H1 (cell line): Measurements from ENCODE around the gene KIF13A. TPM values are rescaled to one million over a fixed set of nuclear protein-coding genes. Genes with fewer than 3 reads are reported as not detected.

Experiments used
- CTCF ChIA-PET: fragments of 300-600 bp; sonication (Branson Sonifier 250); formaldehyde crosslinking; loops from one replicate; lab custom pipeline; 2021; ENCODE audit not compliant: partially characterized antibody; lab: Charles Lee
- POLR2A ChIA-PET: fragments of 300-600 bp; sonication (Branson Sonifier 250); formaldehyde crosslinking; loops from one replicate; lab custom pipeline; 2021; ENCODE audit warnings: inconsistent platforms; ENCODE audit not compliant: partially characterized antibody; lab: Charles Lee
- DNase-seq, 2 experiments: peaks; one replicate each; pipeline versions ENCODE4 v3.0.0 to v3.0.0-alpha.2; 2010 to 2022; ENCODE audit warnings: low spot score in 2 of 2, low read depth in 1 of 2, mixed read lengths in 1 of 2
- FAIRE-seq: peaks from 2 replicates; lab custom pipeline; 2011; peaks lifted over from hg19 to GRCh38; lab: Jason Lieb, UNC
- H2AFZ ChIP-seq: 2 replicates; pipeline ENCODE4 v1.8.1; 2012; ENCODE audit warnings: low read length, inconsistent platforms
- H2AK5ac ChIP-seq: 2 replicates; pipeline ENCODE4 v1.6.1; 2013; ENCODE audit warnings: low read depth, low read length
- H2BK120ac ChIP-seq: replicated peaks from 2 replicates; pipeline ENCODE3; 2013; ENCODE audit warnings: low read depth, low read length, inconsistent platforms
- H2BK12ac ChIP-seq: 2 replicates; pipeline ENCODE4 v1.6.1; 2013; ENCODE audit warnings: low read depth, low read length
- H2BK15ac ChIP-seq: 2 replicates; pipeline ENCODE4 v1.6.1; 2013; ENCODE audit warnings: low read length
- H2BK20ac ChIP-seq: 2 replicates; pipeline ENCODE4 v1.6.1; 2013; ENCODE audit warnings: low read length
- H2BK5ac ChIP-seq: 2 replicates; pipeline ENCODE4 v1.6.1; 2013; ENCODE audit warnings: low read depth, low read length
- H3K14ac ChIP-seq: 2 replicates; pipeline ENCODE4 v1.6.1; 2013; ENCODE audit warnings: inconsistent platforms; ENCODE audit not compliant: insufficient read length
- H3K18ac ChIP-seq: 2 replicates; pipeline ENCODE4 v1.6.1; 2013; ENCODE audit warnings: low read length; ENCODE audit errors: extremely low read depth
- H3K23ac ChIP-seq: 2 replicates; pipeline ENCODE4 v1.6.1; 2013; ENCODE audit warnings: inconsistent platforms; ENCODE audit not compliant: insufficient read length
- H3K23me2 ChIP-seq: 2 replicates; pipeline ENCODE4 v1.6.1; 2013; ENCODE audit warnings: low read depth, low read length
- H3K27ac ChIP-seq: 2 replicates; pipeline ENCODE4 v1.6.1; 2011; ENCODE audit warnings: low read depth, low read length, inconsistent platforms
- H3K27me3 ChIP-seq, 4 experiments: replicated peaks in 1 of 4; 1 replicate in 1 of 4; 2 replicates in 3 of 4; pipeline versions ENCODE4 v1.6.1 to v1.8.1; 2011 to 2013; ENCODE audit warnings: low read length in 3 of 4, mild to moderate bottlenecking in 3 of 4, inconsistent platforms in 2 of 4, mixed read lengths in 2 of 4, moderate library complexity in 1 of 4; ENCODE audit not compliant: control insufficient read depth in 3 of 4, insufficient read depth in 3 of 4; ENCODE audit errors: extremely low read depth in 1 of 4
- H3K36me3 ChIP-seq, 4 experiments: 2 replicates each; pipeline versions ENCODE4 v1.6.1 to v1.8.1; 2011 to 2013; ENCODE audit warnings: mild to moderate bottlenecking in 4 of 4, low read length in 3 of 4, moderate library complexity in 2 of 4, control low read depth in 1 of 4, inconsistent platforms in 1 of 4; ENCODE audit not compliant: insufficient read depth in 4 of 4, control insufficient read depth in 2 of 4
- H3K4ac ChIP-seq: replicated peaks from 2 replicates; pipeline ENCODE3; 2013; ENCODE audit warnings: low read length, low read depth, mixed read lengths, inconsistent platforms; ENCODE audit not compliant: insufficient read length
- H3K4me1 ChIP-seq, 4 experiments: replicated peaks in 1 of 4; 1 replicate in 1 of 4; 2 replicates in 3 of 4; pipeline versions ENCODE4 v1.6.1 to v1.8.1; 2011 to 2013; ENCODE audit warnings: low read length in 3 of 4, inconsistent platforms in 2 of 4, mixed read lengths in 1 of 4; ENCODE audit not compliant: insufficient read depth in 4 of 4, control insufficient read depth in 3 of 4
- H3K4me2 ChIP-seq, 2 experiments: 2 replicates each; pipeline versions ENCODE4 v1.6.1 to v1.8.1; 2011 to 2013; ENCODE audit warnings: low read depth in 2 of 2, low read length in 2 of 2, control low read depth in 1 of 2, inconsistent platforms in 1 of 2, mild to moderate bottlenecking in 1 of 2; ENCODE audit not compliant: insufficient read depth in 1 of 2
- H3K4me3 ChIP-seq, 4 experiments: fragments of 200-600, 300-600 bp in 1 of 4; sonication (generic), shearing (Covaris generic), sonication (Bioruptor Twin) in 1 of 4; 2 replicates each; pipeline versions ENCODE4 v1.5.1 to v1.8.1; 2011 to 2016; ENCODE audit warnings: low read length in 4 of 4, low read depth in 3 of 4, control low read depth in 2 of 4, inconsistent platforms in 2 of 4, mild to moderate bottlenecking in 2 of 4, mixed read lengths in 1 of 4, moderate library complexity in 1 of 4; ENCODE audit not compliant: insufficient read depth in 2 of 4; ENCODE audit errors: extremely low read depth in 1 of 4
- H3K56ac ChIP-seq: replicated peaks from 2 replicates; pipeline ENCODE3; 2013; ENCODE audit warnings: low read depth, mild to moderate bottlenecking, mixed read lengths, low read length, inconsistent platforms; ENCODE audit not compliant: insufficient read length
- H3K79me1 ChIP-seq: 2 replicates; pipeline ENCODE4 v1.6.1; 2013; ENCODE audit warnings: low read depth, low read length, control low read depth
- H3K79me2 ChIP-seq, 2 experiments: 2 replicates each; pipeline versions ENCODE4 v1.6.1 to v1.8.1; 2012 to 2013; ENCODE audit warnings: low read length in 2 of 2, mild to moderate bottlenecking in 2 of 2, inconsistent platforms in 1 of 2; ENCODE audit not compliant: insufficient read depth in 2 of 2, control insufficient read depth in 1 of 2
- H3K9ac ChIP-seq, 4 experiments: replicated peaks in 1 of 4; 1 replicate in 1 of 4; 2 replicates in 3 of 4; pipeline versions ENCODE4 v1.6.1 to v1.8.1; 2011 to 2013; ENCODE audit warnings: low read depth in 3 of 4, low read length in 3 of 4, control low read depth in 2 of 4, mild to moderate bottlenecking in 2 of 4, moderate library complexity in 2 of 4, inconsistent platforms in 1 of 4; ENCODE audit errors: extremely low read depth in 1 of 4
- H3K9me3 ChIP-seq, 2 experiments: 2 replicates each; pipeline versions ENCODE4 v1.6.1 to v1.8.1; 2012 to 2013; ENCODE audit warnings: mild to moderate bottlenecking in 2 of 2, moderate library complexity in 2 of 2, control low read depth in 1 of 2, inconsistent platforms in 1 of 2, low read depth in 1 of 2, low read length in 1 of 2, mixed read lengths in 1 of 2; ENCODE audit not compliant: insufficient read depth in 2 of 2
- H4K20me1 ChIP-seq, 2 experiments: replicated peaks in 1 of 2; 2 replicates each; pipeline versions ENCODE3 to v1.8.1; 2011 to 2013; ENCODE audit warnings: inconsistent platforms in 2 of 2, low read length in 2 of 2, mild to moderate bottlenecking in 1 of 2; ENCODE audit not compliant: insufficient read depth in 2 of 2, control insufficient read depth in 1 of 2
- H4K5ac ChIP-seq: 2 replicates; pipeline ENCODE4 v1.6.1; 2013; ENCODE audit warnings: low read length, low read depth, mixed read lengths, inconsistent platforms; ENCODE audit not compliant: insufficient read length
- H4K8ac ChIP-seq: 2 replicates; pipeline ENCODE4 v1.8.0; 2013; ENCODE audit warnings: mild to moderate bottlenecking, moderate library complexity, low read length, inconsistent platforms; ENCODE audit not compliant: insufficient read depth; ENCODE audit errors: extremely low read depth
- H4K91ac ChIP-seq: replicated peaks from 2 replicates; pipeline ENCODE3; 2013; ENCODE audit warnings: low read length, mixed read lengths, inconsistent platforms; ENCODE audit not compliant: insufficient read length
- ASH2L ChIP-seq: fragments of 200-600, 300-600 bp; sonication (generic); IDR thresholded peaks from one replicate; pipeline ENCODE4 v1.7.1; 2017; ENCODE audit warnings: low read length
- CTBP2 ChIP-seq: IDR thresholded peaks from 2 replicates; pipeline ENCODE4 v1.7.0; 2011; ENCODE audit warnings: borderline replicate concordance, mild to moderate bottlenecking, moderate library complexity, mixed read lengths, low read length; ENCODE audit not compliant: insufficient read depth, insufficient read length
- GTF2F1 ChIP-seq: IDR thresholded peaks from 2 replicates; pipeline ENCODE4 v1.6.1; 2012; ENCODE audit warnings: low read depth, low read length, improper control_type of control experiment, borderline replicate concordance
- HDAC6 ChIP-seq: IDR thresholded peaks from one replicate; pipeline ENCODE4 v1.7.1; 2012; ENCODE audit warnings: low read depth, mild to moderate bottlenecking, inconsistent platforms, low read length, moderate library complexity
- KDM4A ChIP-seq: IDR thresholded peaks from one replicate; pipeline ENCODE4 v1.7.1; 2012; ENCODE audit warnings: low read depth, mild to moderate bottlenecking, moderate library complexity, low read length, inconsistent platforms; ENCODE audit not compliant: severe bottlenecking
- KDM5A ChIP-seq: fragments of 200-600 bp; IDR thresholded peaks from 2 replicates; pipeline ENCODE4 v1.7.1; 2012; ENCODE audit warnings: mild to moderate bottlenecking, low read length, inconsistent platforms, mixed read lengths
- NRF1 ChIP-seq: IDR thresholded peaks from 2 replicates; pipeline ENCODE4 v1.6.1; 2011; ENCODE audit warnings: mild to moderate bottlenecking, low read depth, low read length, improper control_type of control experiment
- POLR2AphosphoS5 ChIP-seq: IDR thresholded peaks from 2 replicates; pipeline ENCODE4 v1.6.1; 2011; ENCODE audit warnings: low read depth, low read length
- TAF7 ChIP-seq: optimal IDR thresholded peaks from 2 replicates; pipeline ENCODE3; 2011; ENCODE audit warnings: low read depth, mild to moderate bottlenecking, inconsistent platforms, low read length, moderate library complexity, borderline replicate concordance
- TEAD4 ChIP-seq: IDR thresholded peaks from 2 replicates; pipeline ENCODE4 v1.6.1; 2012; ENCODE audit warnings: low read depth, low read length, inconsistent platforms, mixed read lengths
- WGBS, 2 experiments: shearing (Covaris generic) in 1 of 2; methylation state at CpG; one replicate each; pipeline versions ENCODE4 v1.1.6 to v1.1.7; 2013 to 2015; ENCODE audit warnings: low lambda C conversion rate in 2 of 2, mixed read lengths in 2 of 2, inconsistent platforms in 1 of 2, low coverage in 1 of 2, missing lambda C conversion rate in 1 of 2; ENCODE audit not compliant: insufficient replicate concordance in 2 of 2, insufficient coverage in 1 of 2, insufficient read length in 1 of 2; ENCODE audit errors: extremely low coverage in 1 of 2, missing lambda C conversion rate in 1 of 2; 5-methylcytosine and 5-hydroxymethylcytosine counted together
- polyA plus RNA-seq, 7 experiments: library from polyadenylated mRNA; depleted of rRNA in 3 of 7; stranded (reverse) in 5 of 7; unstranded in 2 of 7; fragments of >200 nt in 5 of 7; fragments of 200-250 nt in 2 of 7; gene quantifications; 1 replicate in 5 of 7; 2 replicates in 1 of 7; 4 replicates in 1 of 7; pipeline versions ENCODE4 v1.2.1 to v1.2.3, GENCODE V29; 2011 to 2013; ENCODE audit warnings: missing spikeins in 2 of 7, mixed read lengths in 2 of 7
- total RNA-seq: library from RNA; stranded (reverse); fragmentation: NEBNext Ultra II Directional; extraction: Animal tissue kit (Norgen Biotek cat#: 25700); gene quantifications from 2 replicates; pipeline ENCODE4 v1.2.1, GENCODE V29; 2021
- TF ChIP-seq, protein P1 (sequence below): IDR thresholded peaks from 2 replicates; pipeline ENCODE4 v1.6.1; 2012; ENCODE audit warnings: inconsistent platforms

Gene KIF13A
- total and polyA plus RNA-seq, 2 of the 8 experiments (the other 6 are each of a cell fraction or from before 2014, with no cell fraction given) = 14.7 to 40.8 TPM

DNA sequence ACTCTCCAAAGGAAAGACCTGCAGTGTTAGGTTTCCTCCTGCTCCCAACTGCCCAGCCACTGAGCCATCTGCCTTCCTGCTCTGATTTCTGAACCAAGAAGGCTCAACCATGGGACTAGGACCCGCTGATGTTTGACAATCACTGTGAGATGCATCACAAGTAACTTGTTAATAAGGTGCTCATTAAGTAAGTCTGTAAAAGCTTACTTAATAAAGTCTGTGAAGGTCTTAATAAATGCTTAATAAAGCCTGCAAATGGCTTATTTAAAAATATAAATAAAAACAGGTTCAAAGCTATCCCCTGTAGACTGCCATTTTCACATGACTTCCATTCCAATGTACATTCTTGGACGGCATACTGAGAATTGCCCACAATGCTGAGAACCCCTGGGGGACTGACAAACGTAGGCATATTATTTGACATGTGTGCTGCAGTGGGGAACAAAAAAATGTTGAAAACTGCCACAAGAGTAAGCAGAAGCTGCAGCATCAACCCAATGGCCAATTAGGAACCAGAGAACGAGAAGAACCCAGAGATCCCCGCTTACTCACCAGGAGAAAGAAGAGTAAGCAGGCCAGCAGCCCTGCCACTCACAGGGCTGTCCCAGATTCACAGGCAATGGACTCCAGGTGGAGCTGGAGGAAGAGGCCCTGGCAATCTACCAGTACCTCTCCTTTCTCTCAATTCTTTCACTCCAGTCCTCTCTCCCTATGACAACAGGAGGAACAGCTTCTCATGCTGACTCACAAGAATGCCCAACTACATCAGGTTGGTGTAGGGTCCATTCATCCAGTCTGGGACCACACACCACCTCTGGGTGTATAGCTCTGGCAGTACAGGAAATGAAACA lies 19.5 kb downstream of the KIF13A start:
- no peaks in the 10 kb centered on the region for H3K9me3 ChIP-seq
- H3K23me2 ChIP-seq = no peaks in the 10 kb centered on the region
- no peak overlapping the region for H2BK5ac ChIP-seq
- H2AK5ac ChIP-seq = no peak overlapping the region
- ChIA-PET POLR2A (interaction anchor here (1.2 to 1.3 kb wide), 2 partner anchors 11 to 20 kb away, joined by 3 to 4 read pairs; partner anchors contain the start of gene KIF13A), CTCF (interaction anchor here (0.6 to 2.0 kb wide), 3 partner anchors 9 to 1678 kb away, joined by 3 to 5 read pairs (median 3); no protein-coding TSS in a partner anchor)
- H3K18ac ChIP-seq = no peak overlapping the region
- DNase-seq (no peak), FAIRE-seq (no peak)
- no peaks in the 10 kb centered on the region for H3K36me3 ChIP-seq
- H2BK15ac ChIP-seq = no peak overlapping the region
- no peak overlapping the region for H4K8ac ChIP-seq
- H3K27ac ChIP-seq = no peak overlapping the region
- no peak overlapping the region for H3K9ac ChIP-seq
- no peak overlapping the region for H3K4me3 ChIP-seq
- peaks cover 10% of the 10 kb centered on the region for H3K79me1 ChIP-seq
- no peak overlapping the region for H2BK120ac ChIP-seq
- H3K4ac ChIP-seq = no peak overlapping the region
- no peak overlapping the region for H2AFZ ChIP-seq
- 89% methylated on average over 5 of the region's 5 CpGs; no CpG with 5 or more reads in 1 of the 2 experiments for WGBS, 2 experiments
- peaks cover 0 to 4% of the 10 kb centered on the region in 2 experiments for H4K20me1 ChIP-seq
- H3K4me1 ChIP-seq = peaks cover 0 to 7% (median 1%) of the 10 kb centered on the region in 4 experiments; a peak in 4 of 7 replicates
- H3K27me3 ChIP-seq = no peaks in the 10 kb centered on the region
- H2BK20ac ChIP-seq = no peak overlapping the region
- no peak overlapping the region for H3K23ac ChIP-seq
- H3K56ac ChIP-seq = no peak overlapping the region
- H4K5ac ChIP-seq = no peak overlapping the region
- peaks cover 0 to 87% of the 10 kb centered on the region in 2 experiments; a peak in 2 of 4 replicates for H3K79me2 ChIP-seq
- H3K14ac ChIP-seq = no peak overlapping the region
- no peak overlapping the region for H2BK12ac ChIP-seq
- H4K91ac ChIP-seq = no peak overlapping the region
- H3K4me2 ChIP-seq = no peak overlapping the region
- TF ChIP-seq NRF1 (no peak), HDAC6 (no peak), ASH2L (no peak), KDM5A (no peak), POLR2AphosphoS5 (no peak), TAF7 (no peak), GTF2F1 (no peak), KDM4A (no peak), TEAD4 (no peak), CTBP2 (no peak)
- TF ChIP-seq, protein P1, sequence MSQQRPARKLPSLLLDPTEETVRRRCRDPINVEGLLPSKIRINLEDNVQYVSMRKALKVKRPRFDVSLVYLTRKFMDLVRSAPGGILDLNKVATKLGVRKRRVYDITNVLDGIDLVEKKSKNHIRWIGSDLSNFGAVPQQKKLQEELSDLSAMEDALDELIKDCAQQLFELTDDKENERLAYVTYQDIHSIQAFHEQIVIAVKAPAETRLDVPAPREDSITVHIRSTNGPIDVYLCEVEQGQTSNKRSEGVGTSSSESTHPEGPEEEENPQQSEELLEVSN = no peak
